Prostate gland (tissue), 2 donors: Measurements from ENCODE around the gene EXOSC7. TPM values are rescaled to one million over a fixed set of nuclear protein-coding genes. Genes with fewer than 3 reads are reported as not detected.

Experiments used
- DNase-seq: peaks from one replicate; pipeline ENCODE4 v3.0.0-alpha.2; 2019; ENCODE audit warnings: low spot score
- H3K27ac ChIP-seq, 2 donors: fragments of 200-600 bp; sonication (generic); 2 replicates each; pipeline ENCODE4 v1.5.1; 2017 to 2019
- H3K27me3 ChIP-seq: fragments of 200-600 bp; sonication (generic); replicated peaks from 2 replicates; pipeline ENCODE4 v1.5.1; 2019; ENCODE audit not compliant: insufficient read depth
- H3K36me3 ChIP-seq, 2 donors: fragments of 200-600 bp; sonication (generic); 1 replicate in 1 of 2; 2 replicates in 1 of 2; pipeline versions ENCODE4 v1.5.1 to v1.8.1; 2017 to 2019
- H3K4me1 ChIP-seq: fragments of 200-600 bp; sonication (generic); replicated peaks from 2 replicates; pipeline ENCODE4 v1.5.1; 2019
- H3K4me3 ChIP-seq, 2 donors: fragments of 200-600 bp; sonication (generic); 2 replicates each; pipeline ENCODE4 v1.5.1; 2017 to 2019
- H3K9me3 ChIP-seq: fragments of 200-600 bp; sonication (generic); 2 replicates; pipeline ENCODE4 v1.5.1; 2017
- CTCF ChIP-seq, 4 experiments: fragments of 200-600 bp in 2 of 4; fragments of 450-650 bp in 2 of 4; sonication (generic) in 2 of 4; IDR thresholded peaks; 1 replicate in 3 of 4; 2 replicates in 1 of 4; pipeline ENCODE4 v1.5.1; 2016 to 2019; ENCODE audit warnings: antibody characterized with exemption in 4 of 4, mild to moderate bottlenecking in 2 of 4, moderate library complexity in 2 of 4
- POLR2A ChIP-seq: fragments of 450-650 bp; IDR thresholded peaks from one replicate; pipeline ENCODE4 v1.6.1; 2016; ENCODE audit warnings: antibody characterized with exemption, mild to moderate bottlenecking
- POLR2AphosphoS5 ChIP-seq: sonication (generic); formaldehyde crosslinking; IDR thresholded peaks from one replicate; pipeline ENCODE4 v1.6.1; 2017; ENCODE audit warnings: antibody characterized with exemption
- WGBS: methylation state at CpG from one replicate; pipeline ENCODE4 v1.1.5; 2018; 5-methylcytosine and 5-hydroxymethylcytosine counted together
- intact Hi-C: fragments of 100-400 bp; cut with DNase I; formaldehyde crosslinking; loops from one replicate; pipeline ENCODE4 v1.14.2; 2022
- total RNA-seq, 2 donors: library from RNA; depleted of rRNA; stranded (reverse); fragments of >200 nt; gene quantifications; one replicate each; pipeline ENCODE4 v1.1.0, GENCODE V29; 2016

EXOSC7 gene
- total RNA-seq, 2 donors from 2014 or later: 55.2 to 56.2 TPM

- Histone ChIP-seq H3K4me3 (no peak overlapping the region), H3K27me3 (no peaks in the 10 kb centered on the region), H3K4me1 (no peaks in the 10 kb centered on the region), H3K9me3 (no peaks in the 10 kb centered on the region), H3K36me3 (no peaks in the 10 kb centered on the region), H3K27ac (no peak overlapping the region)
- no peak for TF ChIP-seq CTCF (IDR thresholded peaks at IDR 0.05)
- TF ChIP-seq POLR2AphosphoS5: no peak
- no peak for TF ChIP-seq POLR2A
- WGBS: 56% methylated on average over 2 of the region's 2 CpGs
- intact Hi-C loops: no loop called here
- no peak for DNase-seq
Observed at GRCh38 chr3:45016916-45017315, 40.9 kb downstream of the EXOSC7 start.

GRCh38 chr3:45017821-45018220, 41.8 kb downstream of the EXOSC7 start:
- no peak overlapping the region for H3K4me3 ChIP-seq
- intact Hi-C loops: no loop called here
- TF ChIP-seq POLR2AphosphoS5: no peak
- no peak for TF ChIP-seq POLR2A
- no peak for TF ChIP-seq CTCF (IDR thresholded peaks at IDR 0.05)
- no peaks in the 10 kb centered on the region for H3K4me1 ChIP-seq
- H3K27me3 ChIP-seq: no peaks in the 10 kb centered on the region
- no peak overlapping the region for H3K27ac ChIP-seq
- H3K9me3 ChIP-seq: no peaks in the 10 kb centered on the region
- no peaks in the 10 kb centered on the region for H3K36me3 ChIP-seq
- DNase-seq: no peak
- WGBS: 54% methylated on average over 5 of the region's 5 CpGs

- TF ChIP-seq POLR2A: no peak
- TF ChIP-seq POLR2AphosphoS5: no peak
- TF ChIP-seq CTCF (IDR thresholded peaks at IDR 0.05): no peak
- H3K27ac ChIP-seq: no peak overlapping the region
- no peak for DNase-seq
- H3K4me3 ChIP-seq: no peak overlapping the region
- H3K36me3 ChIP-seq: no peaks in the 10 kb centered on the region
- 52% methylated on average over 8 of the region's 8 CpGs for WGBS
- no peaks in the 10 kb centered on the region for H3K4me1 ChIP-seq
- no peaks in the 10 kb centered on the region for H3K27me3 ChIP-seq
- intact Hi-C loops: no loop called here
- no peaks in the 10 kb centered on the region for H3K9me3 ChIP-seq
Observed at GRCh38 chr3:45020534-45020933, 44.5 kb downstream of the EXOSC7 start.

GRCh38 chr3:45021524-45022297, 45.7 kb downstream of the EXOSC7 start:
- 52% methylated on average over 12 of the region's 12 CpGs for WGBS
- H3K4me3 ChIP-seq: no peak overlapping the region
- no peaks in the 10 kb centered on the region for H3K27me3 ChIP-seq
- no peak for DNase-seq
- H3K27ac ChIP-seq: no peak overlapping the region
- no peaks in the 10 kb centered on the region for H3K9me3 ChIP-seq
- intact Hi-C loops: no loop called here
- no peaks in the 10 kb centered on the region for H3K36me3 ChIP-seq
- TF ChIP-seq POLR2AphosphoS5 (no peak), POLR2A (no peak), CTCF (IDR thresholded peaks at IDR 0.05) (no peak)
- no peaks in the 10 kb centered on the region for H3K4me1 ChIP-seq

- intact Hi-C loops: no loop called here
- DNase-seq: no peak
- Histone ChIP-seq H3K4me3 (no peak overlapping the region), H3K27ac (no peak overlapping the region), H3K36me3 (no peaks in the 10 kb centered on the region), H3K4me1 (no peaks in the 10 kb centered on the region), H3K9me3 (no peaks in the 10 kb centered on the region), H3K27me3 (no peaks in the 10 kb centered on the region)
- WGBS: 78% methylated on average over 3 of the region's 3 CpGs
- TF ChIP-seq POLR2AphosphoS5 (no peak), CTCF (IDR thresholded peaks at IDR 0.05) (no peak), POLR2A (no peak)
Observed at GRCh38 chr3:45023675-45024074, 47.6 kb downstream of the EXOSC7 start.
